ENCODE results near the gene SMOC1. TPM values are rescaled to one million over a fixed set of nuclear protein-coding genes. Genes with fewer than 3 reads are reported as not detected.

Gene SMOC1
- total RNA-seq, 1 donor from 2014 or later: 4.4 TPM

DNA sequence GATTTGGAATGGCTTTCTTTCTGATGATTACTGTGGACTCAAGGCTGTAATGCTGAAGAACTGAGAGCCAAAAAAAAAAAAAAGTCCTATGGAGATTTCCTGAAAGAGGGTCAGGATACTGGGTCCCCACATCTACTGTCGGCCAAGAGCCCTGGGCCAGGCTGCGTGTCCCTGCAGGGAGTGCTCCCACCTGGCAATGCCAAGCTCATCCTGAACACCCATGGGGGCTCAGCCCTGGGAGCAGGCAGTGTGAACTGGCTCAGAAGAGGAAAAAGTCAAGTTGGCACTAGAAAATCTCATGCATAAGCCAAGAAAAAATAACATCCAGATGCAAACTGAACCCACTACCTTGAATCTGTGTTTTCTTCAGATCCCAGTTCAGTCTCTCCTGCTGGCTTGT is 35.0 kb upstream of the SMOC1 start:
- Histone ChIP-seq H3K27ac (replicated peaks) (no peak overlapping the region), H3K4me3 (no peak overlapping the region), H3K9me3 (replicated peaks) (no peaks in the 10 kb centered on the region), H3K27me3 (ENCODE audit: low read depth) (peaks cover 83% of the 10 kb centered on the region), H3K4me1 (no peaks in the 10 kb centered on the region), H3K36me3 (no peaks in the 10 kb centered on the region)
- intact Hi-C loops (cut with micrococcal nuclease): no loop called here
- TF ChIP-seq, protein P1, sequence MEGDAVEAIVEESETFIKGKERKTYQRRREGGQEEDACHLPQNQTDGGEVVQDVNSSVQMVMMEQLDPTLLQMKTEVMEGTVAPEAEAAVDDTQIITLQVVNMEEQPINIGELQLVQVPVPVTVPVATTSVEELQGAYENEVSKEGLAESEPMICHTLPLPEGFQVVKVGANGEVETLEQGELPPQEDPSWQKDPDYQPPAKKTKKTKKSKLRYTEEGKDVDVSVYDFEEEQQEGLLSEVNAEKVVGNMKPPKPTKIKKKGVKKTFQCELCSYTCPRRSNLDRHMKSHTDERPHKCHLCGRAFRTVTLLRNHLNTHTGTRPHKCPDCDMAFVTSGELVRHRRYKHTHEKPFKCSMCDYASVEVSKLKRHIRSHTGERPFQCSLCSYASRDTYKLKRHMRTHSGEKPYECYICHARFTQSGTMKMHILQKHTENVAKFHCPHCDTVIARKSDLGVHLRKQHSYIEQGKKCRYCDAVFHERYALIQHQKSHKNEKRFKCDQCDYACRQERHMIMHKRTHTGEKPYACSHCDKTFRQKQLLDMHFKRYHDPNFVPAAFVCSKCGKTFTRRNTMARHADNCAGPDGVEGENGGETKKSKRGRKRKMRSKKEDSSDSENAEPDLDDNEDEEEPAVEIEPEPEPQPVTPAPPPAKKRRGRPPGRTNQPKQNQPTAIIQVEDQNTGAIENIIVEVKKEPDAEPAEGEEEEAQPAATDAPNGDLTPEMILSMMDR (IDR thresholded peaks at IDR 0.05; ENCODE audit: borderline replicate concordance): no peak
- no peak for DNase-seq

DNA sequence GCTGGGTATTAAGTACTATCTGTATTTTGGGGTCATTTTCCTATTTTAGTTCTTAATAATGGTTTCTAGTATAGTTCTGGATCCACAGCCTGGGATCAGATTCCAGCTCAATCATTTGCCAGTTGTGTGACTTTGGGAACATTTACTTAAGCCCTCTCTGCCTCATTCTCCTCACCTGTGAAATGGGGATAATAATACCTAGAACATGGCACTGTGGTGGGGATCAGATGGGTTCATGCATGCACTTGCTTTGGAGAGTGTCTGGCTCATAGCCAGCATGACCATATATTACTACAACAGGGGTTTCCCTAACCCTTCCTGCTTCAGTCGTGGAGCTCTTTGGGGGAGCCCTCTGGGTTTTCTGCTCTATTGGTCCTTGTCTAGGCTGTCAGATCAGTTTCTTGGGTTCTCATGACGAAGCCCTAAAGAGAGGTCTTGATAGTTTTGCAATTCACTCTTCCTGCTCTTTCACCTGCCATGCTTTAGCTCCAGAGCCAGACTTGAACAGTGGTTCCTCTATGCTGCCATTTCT is 34.1 kb upstream of the SMOC1 start:
- TF ChIP-seq, protein P1 (IDR thresholded peaks at IDR 0.05; ENCODE audit: borderline replicate concordance): no peak
- no peak for DNase-seq
- Histone ChIP-seq H3K36me3 (no peaks in the 10 kb centered on the region), H3K27ac (replicated peaks) (no peak overlapping the region), H3K9me3 (replicated peaks) (no peaks in the 10 kb centered on the region), H3K4me3 (no peak overlapping the region), H3K4me1 (no peaks in the 10 kb centered on the region), H3K27me3 (ENCODE audit: low read depth) (peaks cover 86% of the 10 kb centered on the region)
- intact Hi-C loops (cut with micrococcal nuclease): no loop called here

DNA sequence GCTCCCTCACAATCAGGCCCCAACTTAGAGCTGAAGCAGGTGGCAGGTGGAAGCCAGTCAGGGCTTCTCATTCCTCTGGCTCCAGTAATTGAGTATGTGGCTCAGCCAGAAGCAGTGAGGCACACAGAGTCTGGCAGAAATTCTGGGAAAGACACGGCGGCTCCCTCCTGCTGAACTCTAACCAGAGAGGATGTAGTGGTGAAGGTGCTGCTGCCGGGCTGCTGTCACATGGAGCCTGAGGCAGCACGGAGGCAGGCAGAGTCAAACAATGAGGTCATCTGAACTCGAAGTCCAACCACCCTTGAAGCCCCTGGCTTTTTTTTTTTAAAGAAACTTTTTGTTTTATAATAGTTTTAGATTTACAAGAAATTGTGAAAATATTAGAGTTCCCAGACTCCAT is 33.4 kb upstream of the SMOC1 start:
- no peak overlapping the region for H3K4me3 ChIP-seq
- no peaks in the 10 kb centered on the region for H3K36me3 ChIP-seq
- peaks cover 82% of the 10 kb centered on the region for H3K27me3 ChIP-seq (ENCODE audit: low read depth)
- TF ChIP-seq, protein P1 (IDR thresholded peaks at IDR 0.05; ENCODE audit: borderline replicate concordance): no peak
- no peak overlapping the region for H3K27ac ChIP-seq (replicated peaks)
- DNase-seq: no peak
- intact Hi-C loops (cut with micrococcal nuclease): no loop called here
- no peaks in the 10 kb centered on the region for H3K4me1 ChIP-seq
- no peaks in the 10 kb centered on the region for H3K9me3 ChIP-seq (replicated peaks)

DNA sequence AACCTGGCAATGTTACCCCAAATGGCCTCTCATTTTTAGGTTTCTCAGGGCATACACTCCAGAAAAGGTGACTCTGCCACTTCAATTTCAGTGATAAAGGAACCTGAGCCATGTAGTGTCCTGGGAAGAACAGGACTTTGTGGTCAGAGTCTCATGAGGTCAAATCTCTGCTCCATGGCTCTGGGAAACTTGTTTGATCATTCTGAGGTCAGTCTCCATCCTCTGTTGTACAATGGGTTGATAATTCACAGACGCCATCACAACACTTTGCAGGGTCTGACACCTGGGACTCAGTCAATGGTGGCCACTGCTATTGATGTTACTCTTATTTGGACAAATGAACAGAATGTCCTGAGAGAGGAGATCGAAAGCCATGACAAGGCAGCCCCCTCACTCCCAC is 31.1 kb upstream of the SMOC1 start:
- peaks cover 74% of the 10 kb centered on the region for H3K27me3 ChIP-seq (ENCODE audit: low read depth)
- no peak for DNase-seq
- H3K4me1 ChIP-seq: no peaks in the 10 kb centered on the region
- no peak overlapping the region for H3K4me3 ChIP-seq
- H3K36me3 ChIP-seq: no peaks in the 10 kb centered on the region
- no peaks in the 10 kb centered on the region for H3K9me3 ChIP-seq (replicated peaks)
- intact Hi-C loops (cut with micrococcal nuclease): no loop called here
- TF ChIP-seq, protein P1 (IDR thresholded peaks at IDR 0.05; ENCODE audit: borderline replicate concordance): no peak
- H3K27ac ChIP-seq (replicated peaks): no peak overlapping the region

DNA sequence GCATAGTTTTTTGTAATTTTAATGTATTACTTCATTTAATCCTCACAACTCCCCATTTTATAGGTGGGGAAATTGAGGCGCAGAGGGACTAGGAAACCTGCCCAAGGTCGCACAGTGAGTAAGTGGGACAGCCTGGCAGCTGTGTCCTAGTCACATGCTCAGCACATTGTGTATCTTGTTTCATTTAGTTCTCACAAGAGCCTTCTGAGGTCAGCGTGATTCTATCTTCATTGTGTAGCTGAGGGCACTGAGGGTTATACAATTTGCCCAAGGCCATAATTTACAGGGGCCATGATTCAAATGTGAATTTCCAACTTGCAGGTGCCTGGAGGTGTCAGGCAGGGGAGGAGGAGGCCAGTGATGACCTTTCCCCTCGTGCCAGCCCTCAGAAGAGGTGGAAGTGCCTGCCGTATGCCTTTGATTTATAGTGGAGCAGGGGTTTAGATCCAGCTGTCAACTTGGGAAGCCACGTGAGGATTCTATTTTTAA is 30.3 kb upstream of the SMOC1 start:
- intact Hi-C loops (cut with micrococcal nuclease): no loop called here
- H3K27ac ChIP-seq (replicated peaks): no peak overlapping the region
- no peak for DNase-seq
- H3K4me1 ChIP-seq: no peaks in the 10 kb centered on the region
- H3K27me3 ChIP-seq (ENCODE audit: low read depth): peaks cover 74% of the 10 kb centered on the region
- H3K9me3 ChIP-seq (replicated peaks): no peaks in the 10 kb centered on the region
- TF ChIP-seq, protein P1 (IDR thresholded peaks at IDR 0.05; ENCODE audit: borderline replicate concordance): no peak
- no peaks in the 10 kb centered on the region for H3K36me3 ChIP-seq
- H3K4me3 ChIP-seq: no peak overlapping the region

Measured in left ventricle myocardium inferior (tissue), 1 donor.